CD4-positive, alpha-beta T cell treated with Interleukin-15 for 4 hours (primary cell): Measurements from ENCODE around the gene SSX3.
"Not testable (repeated sequence)": the region's sequence is repeated elsewhere in the genome, so short reads cannot be mapped to it uniquely, and the experiment has no call there.

ENCODE experiments used
- DNase-seq: peaks from one replicate; pipeline ENCODE4 v3.0.0-alpha.2; 2020; ENCODE audit warnings: low spot score

SSX3 gene

GRCh38 chrX:48356315-48357094 lies at the start of gene SSX3:
Gene SSX3, minus strand, starts transcription at chrX:48356703. Its CDS starts 1,454 bp downstream, at chrX:48355249.
- not testable (repeated sequence) for DNase-seq

- DNase-seq = not testable (repeated sequence)
Observed at GRCh38 chrX:48397825-48398224, 41.3 kb upstream of the SSX3 start.

GRCh38 chrX:48396931-48397330 lies 40.4 kb upstream of the SSX3 start:
- DNase-seq = not testable (repeated sequence)

GRCh38 chrX:48383239-48383638 lies 26.7 kb upstream of the SSX3 start, which contains the start of gene SSX4:
Gene SSX4, plus strand, starts transcription at chrX:48383539. Its CDS starts 515 bp downstream, at chrX:48384054.
- not testable (repeated sequence) for DNase-seq

GRCh38 chrX:48370408-48370807 lies 13.9 kb upstream of the SSX3 start:
- DNase-seq = not testable (repeated sequence)

- DNase-seq = not testable (repeated sequence)
Observed at GRCh38 chrX:48367717-48368408, 11.4 kb upstream of the SSX3 start.

GRCh38 chrX:48359281-48359680 lies 2.8 kb upstream of the SSX3 start:
- not testable (repeated sequence) for DNase-seq

DNA sequence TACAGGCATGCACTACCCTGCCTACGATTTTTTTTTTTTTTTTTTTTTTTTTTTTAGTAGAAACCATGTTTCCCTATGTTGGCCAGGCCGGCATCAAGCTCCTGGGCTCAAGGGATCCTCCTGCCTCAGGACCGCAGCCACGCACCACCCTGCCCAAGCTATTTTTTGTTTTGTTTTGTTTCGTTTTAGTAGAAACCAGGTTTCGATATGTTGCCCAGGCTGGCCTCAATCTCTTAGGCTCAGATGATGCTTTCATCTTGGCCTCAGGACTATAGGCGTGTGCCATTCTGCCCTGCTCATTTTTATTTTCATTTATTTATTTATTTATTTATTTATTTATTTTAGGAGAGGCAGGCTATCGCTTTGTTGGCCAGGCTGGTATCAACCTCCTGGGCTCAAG lies 1.2 kb upstream of the SSX3 start:
- DNase-seq = no peak

GRCh38 chrX:48346059-48346458 lies 10.4 kb downstream of the SSX3 start:
- not testable (repeated sequence) for DNase-seq

DNA sequence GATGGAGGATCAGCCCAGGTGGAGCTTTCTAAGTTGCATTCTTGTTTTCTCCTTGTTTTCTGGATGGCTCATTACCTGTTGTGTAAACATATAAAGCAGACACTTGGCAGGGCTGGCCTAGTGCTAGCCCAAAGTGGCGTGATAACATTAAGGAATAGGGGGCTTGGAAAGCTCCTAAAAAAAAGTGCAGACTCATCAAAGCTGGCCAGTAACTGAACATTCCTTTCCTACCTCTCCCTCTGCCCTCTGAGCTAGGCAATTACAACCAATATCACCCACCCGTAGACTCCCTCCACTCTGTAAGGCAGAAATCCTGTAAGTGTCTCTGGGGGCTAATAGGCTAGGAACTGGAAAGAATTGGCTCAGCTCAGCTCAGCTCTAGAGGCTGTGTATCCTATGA lies 42.5 kb downstream of the SSX3 start:
- DNase-seq = not testable (repeated sequence)

DNA sequence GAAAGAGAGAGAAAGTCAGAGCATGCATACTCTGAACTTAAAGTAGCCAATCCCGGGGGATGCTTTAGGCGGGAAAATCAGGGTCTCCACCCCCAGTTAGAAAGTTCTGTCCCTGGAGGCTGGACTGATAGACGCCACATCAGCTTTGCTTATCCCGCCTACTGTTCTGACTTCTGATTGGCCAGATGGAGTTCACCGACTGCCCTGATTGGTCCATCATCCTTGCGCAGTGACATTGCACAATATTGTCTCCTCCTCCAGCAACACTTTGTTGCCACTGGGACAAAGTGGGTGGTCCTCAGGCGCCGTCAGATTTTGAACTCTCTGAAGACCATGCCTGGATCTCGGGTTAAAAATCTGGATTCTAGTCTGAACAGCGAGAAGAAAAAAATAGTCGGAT lies 50.3 kb downstream of the SSX3 start:
- DNase-seq = no peak
